Astrocyte (in vitro differentiated cells and primary cell): ENCODE results near the gene PHF12.

ENCODE experiments used
- CTCF ChIP-seq: IDR thresholded peaks from 2 replicates; pipeline ENCODE4 v1.5.1; 2011; ENCODE audit warnings: low read depth, mild to moderate bottlenecking, inconsistent platforms, low read length, moderate library complexity; ENCODE audit not compliant: insufficient read depth
- EZH2 ChIP-seq: IDR thresholded peaks from 2 replicates; pipeline ENCODE4 v1.6.1; 2012; ENCODE audit warnings: mild to moderate bottlenecking, low read length, inconsistent platforms; ENCODE audit not compliant: insufficient read depth

- TF ChIP-seq CTCF (no peak), EZH2 (no peak)
Measured at GRCh38 chr17:28920201-28920600, 31.1 kb downstream of the PHF12 start.
